ENCODE measurements around the gene DPH2. TPM values are rescaled to one million over a fixed set of nuclear protein-coding genes. Genes with fewer than 3 reads are reported as not detected.
A peak's percentile ranks its signal among the peaks of the same experiment; 100 is the strongest.

Gene DPH2
- polyA plus RNA-seq, 3 donors, result 13.0 to 23.6 (median 14.1) TPM

GRCh38 chr1:43994071-43994470 is 24.3 kb downstream of the DPH2 start:
- Mint-ChIP-seq H3K27me3 (ENCODE audit: low read depth in 3 of 3) (peaks cover 2 to 11% (median 10%) of the 10 kb centered on the region in 3 donors), H3K4me1 (peaks cover 18% of the 10 kb centered on the region), H3K27ac (no peak overlapping the region), H3K4me3 (no peak overlapping the region), H3K9me3 (no peaks in the 10 kb centered on the region), H3K36me3 (no peaks in the 10 kb centered on the region)
- Histone ChIP-seq H2AFZ (ENCODE audit: insufficient read depth, low read depth, low read length, poor library complexity, severe bottlenecking) (no peak overlapping the region), H3K9ac (ENCODE audit: insufficient read depth, low read length, poor library complexity, severe bottlenecking) (no peak overlapping the region), H4K20me1 (ENCODE audit: insufficient read depth, low read length) (no peaks in the 10 kb centered on the region), H3K4me2 (replicated peaks; ENCODE audit: extremely low read depth, low read length, poor library complexity, severe bottlenecking) (no peak overlapping the region), H3K36me3 (replicated peaks in 1 of 2; ENCODE audit: control insufficient read depth in 1 of 2, insufficient read depth in 2 of 2, low read length in 2 of 2) (no peaks in the 10 kb centered on the region), H3K27me3 (ENCODE audit: control insufficient read depth in 2 of 2, insufficient read depth in 2 of 2, low read length in 2 of 2) (no peaks in the 10 kb centered on the region), H3K4me3 (replicated peaks in 1 of 3; ENCODE audit: low read depth in 2 of 3, low read length in 3 of 3) (no peak overlapping the region), H3K27ac (ENCODE audit: low read depth in 1 of 2, low read length in 2 of 2) (no peak overlapping the region), H3K4me1 (ENCODE audit: control insufficient read depth in 1 of 2, insufficient read depth in 2 of 2, low read length in 2 of 2) (peaks cover 13 to 19% of the 10 kb centered on the region in 2 donors), H3K79me2 (ENCODE audit: insufficient read depth, low read length) (no peaks in the 10 kb centered on the region), H3K9me3 (replicated peaks in 1 of 2; ENCODE audit: control insufficient read depth in 1 of 2, insufficient read depth in 1 of 2, low read length in 2 of 2) (no peaks in the 10 kb centered on the region)
- no peak for TF ChIP-seq CTCF (IDR thresholded peaks at IDR 0.05)
- WGBS (ENCODE audit: insufficient coverage), result 83% methylated on average over 1 of the region's 7 CpGs
- DNase-seq, result no peak
- intact Hi-C loops (cut with micrococcal nuclease), result no loop called here

GRCh38 chr1:43994794-43995790 is 25.3 kb downstream of the DPH2 start:
- no peak overlapping the region for H3K4me2 ChIP-seq (replicated peaks; ENCODE audit: extremely low read depth, low read length, poor library complexity, severe bottlenecking)
- no peak overlapping the region for H3K27ac ChIP-seq (ENCODE audit: low read depth in 1 of 2, low read length in 2 of 2)
- H3K9ac ChIP-seq (ENCODE audit: insufficient read depth, low read length, poor library complexity, severe bottlenecking), result no peak overlapping the region
- no peak overlapping the region for H3K4me3 ChIP-seq (replicated peaks in 1 of 3; ENCODE audit: low read depth in 2 of 3, low read length in 3 of 3)
- H3K36me3 ChIP-seq (replicated peaks in 1 of 2; ENCODE audit: control insufficient read depth in 1 of 2, insufficient read depth in 2 of 2, low read length in 2 of 2), result no peaks in the 10 kb centered on the region
- no peaks in the 10 kb centered on the region for H4K20me1 ChIP-seq (ENCODE audit: insufficient read depth, low read length)
- H3K4me1 Mint-ChIP-seq, result peaks cover 18% of the 10 kb centered on the region
- H2AFZ ChIP-seq (ENCODE audit: insufficient read depth, low read depth, low read length, poor library complexity, severe bottlenecking), result no peak overlapping the region
- H3K27me3 ChIP-seq (ENCODE audit: control insufficient read depth in 2 of 2, insufficient read depth in 2 of 2, low read length in 2 of 2), result no peaks in the 10 kb centered on the region
- no peaks in the 10 kb centered on the region for H3K79me2 ChIP-seq (ENCODE audit: insufficient read depth, low read length)
- intact Hi-C loops (cut with micrococcal nuclease), result no loop called here
- H3K36me3 Mint-ChIP-seq, result no peaks in the 10 kb centered on the region
- H3K4me3 Mint-ChIP-seq, result no peak overlapping the region
- WGBS (ENCODE audit: insufficient coverage), result 79% methylated on average over 13 of the region's 15 CpGs
- H3K27ac Mint-ChIP-seq, result peak overlapping the region in 1 of 7 donors; percentile 60
- no peaks in the 10 kb centered on the region for H3K9me3 ChIP-seq (replicated peaks in 1 of 2; ENCODE audit: control insufficient read depth in 1 of 2, insufficient read depth in 1 of 2, low read length in 2 of 2)
- no peak for DNase-seq
- H3K4me1 ChIP-seq (ENCODE audit: control insufficient read depth in 1 of 2, insufficient read depth in 2 of 2, low read length in 2 of 2), result peaks cover 13 to 19% of the 10 kb centered on the region in 2 donors
- no peak for TF ChIP-seq CTCF (IDR thresholded peaks at IDR 0.05)
- no peaks in the 10 kb centered on the region for H3K9me3 Mint-ChIP-seq
- H3K27me3 Mint-ChIP-seq (ENCODE audit: low read depth in 3 of 3), result peaks cover 2 to 9% (median 9%) of the 10 kb centered on the region in 3 donors
